VCaP (cell line): ENCODE measurements around the gene ABR.

Source experiments
- H3K27ac ChIP-seq: fragments of 450-650 bp; 2 replicates; pipeline ENCODE4 v1.5.1; 2017
- TF ChIP-seq, protein P1 (sequence below): fragments of 450-650 bp; conservative IDR thresholded peaks from 2 replicates; pipeline ENCODE4 v1.5.1; 2017; ENCODE audit warnings: mild to moderate bottlenecking, moderate library complexity

Gene ABR

DNA sequence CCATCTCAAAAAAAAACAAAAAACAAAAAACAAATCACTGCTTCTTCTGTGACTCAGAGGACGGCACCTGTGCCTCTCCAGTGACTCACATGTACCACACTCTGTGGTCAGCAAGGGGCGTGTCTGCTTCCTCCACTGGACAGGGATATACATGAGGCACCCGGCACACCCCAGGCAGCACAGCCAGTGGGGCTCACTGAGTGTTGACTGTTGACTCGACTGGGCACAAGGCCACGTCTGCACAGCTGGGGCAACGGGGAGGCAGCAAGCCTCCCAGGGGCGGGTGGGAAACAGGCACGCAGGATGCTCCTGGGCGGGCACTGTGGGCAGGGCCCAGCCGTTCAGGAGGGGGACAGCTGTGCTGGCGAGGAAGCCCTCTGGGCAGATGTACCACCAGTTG, 118.8 kb downstream of the ABR start:
- TF ChIP-seq, protein P1, sequence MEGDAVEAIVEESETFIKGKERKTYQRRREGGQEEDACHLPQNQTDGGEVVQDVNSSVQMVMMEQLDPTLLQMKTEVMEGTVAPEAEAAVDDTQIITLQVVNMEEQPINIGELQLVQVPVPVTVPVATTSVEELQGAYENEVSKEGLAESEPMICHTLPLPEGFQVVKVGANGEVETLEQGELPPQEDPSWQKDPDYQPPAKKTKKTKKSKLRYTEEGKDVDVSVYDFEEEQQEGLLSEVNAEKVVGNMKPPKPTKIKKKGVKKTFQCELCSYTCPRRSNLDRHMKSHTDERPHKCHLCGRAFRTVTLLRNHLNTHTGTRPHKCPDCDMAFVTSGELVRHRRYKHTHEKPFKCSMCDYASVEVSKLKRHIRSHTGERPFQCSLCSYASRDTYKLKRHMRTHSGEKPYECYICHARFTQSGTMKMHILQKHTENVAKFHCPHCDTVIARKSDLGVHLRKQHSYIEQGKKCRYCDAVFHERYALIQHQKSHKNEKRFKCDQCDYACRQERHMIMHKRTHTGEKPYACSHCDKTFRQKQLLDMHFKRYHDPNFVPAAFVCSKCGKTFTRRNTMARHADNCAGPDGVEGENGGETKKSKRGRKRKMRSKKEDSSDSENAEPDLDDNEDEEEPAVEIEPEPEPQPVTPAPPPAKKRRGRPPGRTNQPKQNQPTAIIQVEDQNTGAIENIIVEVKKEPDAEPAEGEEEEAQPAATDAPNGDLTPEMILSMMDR = no peak
- H3K27ac ChIP-seq = no peak overlapping the region

- TF ChIP-seq, protein P1 = no peak
- no peak overlapping the region for H3K27ac ChIP-seq
Measured at GRCh38 chr17:1059131-1059795, 120.5 kb downstream of the ABR start.

GRCh38 chr17:1058423-1059130, 121.2 kb downstream of the ABR start:
- H3K27ac ChIP-seq = no peak overlapping the region
- TF ChIP-seq, protein P1 = peak; percentile 62

DNA sequence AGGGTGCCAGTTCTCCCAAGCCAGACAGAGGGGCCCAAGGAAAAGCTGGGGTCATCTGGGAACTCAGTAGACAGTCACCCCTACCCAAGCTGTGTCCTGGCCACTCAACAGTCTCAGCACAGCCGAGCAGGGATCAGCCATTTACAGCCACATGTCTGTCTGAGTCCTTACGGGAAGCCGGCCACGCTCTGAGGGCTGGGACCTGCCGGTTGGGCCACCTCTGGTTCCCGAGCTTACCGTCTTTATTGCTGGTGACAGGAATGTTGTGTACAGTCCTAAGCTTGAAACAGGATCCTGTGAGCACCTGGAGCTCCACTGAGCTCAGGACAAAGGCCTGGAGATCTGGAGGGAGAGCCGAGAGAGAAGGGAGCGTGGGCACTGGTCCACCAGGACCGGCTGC, 123.0 kb downstream of the ABR start:
- TF ChIP-seq, protein P1 = no peak
- no peak overlapping the region for H3K27ac ChIP-seq

GRCh38 chr17:1055751-1056645, 123.8 kb downstream of the ABR start:
- TF ChIP-seq, protein P1 = peak; percentile 88

DNA sequence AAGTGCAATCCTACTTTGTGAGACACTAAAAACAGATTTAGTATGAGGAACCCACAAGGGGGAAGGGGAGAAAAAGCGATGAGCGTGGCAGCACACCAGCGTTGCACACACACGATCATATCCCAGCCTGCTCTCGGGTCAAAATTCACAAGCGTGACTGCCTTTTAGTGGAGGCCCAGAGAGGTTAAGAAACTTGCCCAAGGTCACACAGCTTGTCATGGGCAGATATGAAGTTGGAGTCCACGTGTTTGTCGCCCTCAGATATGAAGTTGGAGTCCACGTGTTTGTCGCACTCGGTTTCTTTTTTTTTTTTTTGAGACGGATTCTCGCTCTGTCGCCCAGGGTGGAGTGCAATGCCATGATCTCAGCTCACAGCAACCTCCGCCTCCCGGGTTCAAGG, 124.5 kb downstream of the ABR start:
- TF ChIP-seq, protein P1 = no peak
- no peak overlapping the region for H3K27ac ChIP-seq

More at GRCh38 chr17:1055751-1056645, 123.8 kb downstream of the ABR start:
- no peak overlapping the region for H3K27ac ChIP-seq

GRCh38 chr17:1054656-1055055, 125.1 kb downstream of the ABR start:
- H3K27ac ChIP-seq = no peak overlapping the region
- TF ChIP-seq, protein P1 = no peak
